Body of pancreas (tissue), 4 donors: ENCODE results near the gene ITGB4. TPM values are rescaled to one million over a fixed set of nuclear protein-coding genes. Genes with fewer than 3 reads are reported as not detected.

Source experiments
- ATAC-seq: fragments of 150-250 bp; one replicate; pipeline ENCODE4 v1.9.1; 2016
- DNase-seq, 4 donors: peaks; one replicate each; pipeline ENCODE4 v3.0.0-alpha.2; 2019
- H3K27ac ChIP-seq, 4 donors: fragments of 200-600 bp; sonication (generic); 1 replicate in 3 of 4; 2 replicates in 1 of 4; pipeline versions ENCODE4 v1.5.1 to v1.6.1; 2016 to 2019; ENCODE audit warnings: mild to moderate bottlenecking in 1 of 4, mixed read lengths in 1 of 4, moderate library complexity in 1 of 4
- H3K27me3 ChIP-seq, 2 donors: fragments of 200-600 bp; sonication (generic); one replicate each; pipeline ENCODE4 v1.6.0; 2016; ENCODE audit warnings: mild to moderate bottlenecking in 1 of 2
- H3K36me3 ChIP-seq, 2 donors: fragments of 200-600 bp; sonication (generic); replicated peaks in 1 of 2; 2 replicates each; pipeline ENCODE4 v1.5.1; 2016; ENCODE audit warnings: low read depth in 2 of 2; ENCODE audit not compliant: insufficient read depth in 1 of 2
- H3K4me1 ChIP-seq: fragments of 200-600 bp; sonication (generic); one replicate; pipeline ENCODE4 v1.6.0; 2016
- H3K4me3 ChIP-seq, 2 donors: fragments of 200-600 bp; sonication (generic); 1 replicate in 1 of 2; 2 replicates in 1 of 2; pipeline ENCODE4 v1.5.1; 2016 to 2019
- H3K9me3 ChIP-seq, 3 donors: fragments of 200-600 bp; sonication (generic); 1 replicate in 2 of 3; 2 replicates in 1 of 3; pipeline ENCODE4 v1.5.1; 2016
- CTCF ChIP-seq, 7 experiments: fragments of 450-650 bp in 4 of 7; fragments of 200-600 bp in 3 of 7; sonication (generic) in 3 of 7; IDR thresholded peaks; one replicate each; pipeline ENCODE4 v1.5.1; 2016 to 2019; ENCODE audit warnings: antibody characterized with exemption in 7 of 7
- POLR2A ChIP-seq, 3 donors: fragments of 450-650 bp; IDR thresholded peaks; one replicate each; pipeline ENCODE4 v1.6.1; 2016; ENCODE audit warnings: antibody characterized with exemption in 3 of 3, mild to moderate bottlenecking in 2 of 3
- WGBS, 2 donors: methylation state at CpG; one replicate each; pipeline ENCODE4 v1.1.5; 2017; 5-methylcytosine and 5-hydroxymethylcytosine counted together
- intact Hi-C: fragments of 100-400 bp; cut with DNase I; formaldehyde crosslinking; loops from one replicate; pipeline ENCODE4 v1.15.1; 2023
- total RNA-seq, 2 donors: library from RNA; depleted of rRNA; stranded (reverse); fragments of >200 nt; gene quantifications; one replicate each; pipeline ENCODE4 v1.1.0, GENCODE V29; 2016

Gene ITGB4
- total RNA-seq, 2 donors from 2014 or later, result 25.1 to 33.7 TPM

- Histone ChIP-seq H3K27me3 (no peaks in the 10 kb centered on the region), H3K4me1 (no peaks in the 10 kb centered on the region), H3K27ac (no peak overlapping the region), H3K36me3 (no peaks in the 10 kb centered on the region), H3K9me3 (no peaks in the 10 kb centered on the region), H3K4me3 (no peak overlapping the region)
- 94 to 98% methylated on average over 18 of the region's 18 CpGs for WGBS, 2 donors
- TF ChIP-seq POLR2A (IDR thresholded peaks at IDR 0.05) (no peak), CTCF (IDR thresholded peaks at IDR 0.05) (no peak)
- ATAC-seq (no peak), DNase-seq (no peak)
- intact Hi-C loops, result no loop called here
Observed at GRCh38 chr17:75733471-75733870, 12.2 kb downstream of the ITGB4 start.

- H3K36me3 ChIP-seq, result no peaks in the 10 kb centered on the region
- H3K27me3 ChIP-seq, result no peaks in the 10 kb centered on the region
- TF ChIP-seq POLR2A (IDR thresholded peaks at IDR 0.05), result no peak
- no peak for TF ChIP-seq CTCF (IDR thresholded peaks at IDR 0.05)
- intact Hi-C loops, result no loop called here
- ATAC-seq, result no peak
- WGBS, 2 donors, result 70 to 79% methylated on average over 4 of the region's 4 CpGs
- no peak overlapping the region for H3K4me3 ChIP-seq
- H3K9me3 ChIP-seq, result no peaks in the 10 kb centered on the region
- no peak overlapping the region for H3K27ac ChIP-seq
- no peaks in the 10 kb centered on the region for H3K4me1 ChIP-seq
- DNase-seq, result no peak
Observed at GRCh38 chr17:75734674-75735294, 13.5 kb downstream of the ITGB4 start.

GRCh38 chr17:75736173-75736835 lies 15.0 kb downstream of the ITGB4 start:
- no peaks in the 10 kb centered on the region for H3K9me3 ChIP-seq
- no peak overlapping the region for H3K27ac ChIP-seq
- ATAC-seq, result no peak
- no peak for DNase-seq
- no peaks in the 10 kb centered on the region for H3K4me1 ChIP-seq
- H3K27me3 ChIP-seq, result no peaks in the 10 kb centered on the region
- 83 to 91% methylated on average over 25 to 26 of the region's 26 CpGs for WGBS, 2 donors
- TF ChIP-seq CTCF (IDR thresholded peaks at IDR 0.05), result no peak
- no peak for TF ChIP-seq POLR2A (IDR thresholded peaks at IDR 0.05)
- H3K4me3 ChIP-seq, result no peak overlapping the region
- H3K36me3 ChIP-seq, result no peaks in the 10 kb centered on the region
- intact Hi-C loops, result no loop called here

GRCh38 chr17:75737133-75737962 lies 16.1 kb downstream of the ITGB4 start:
- 72 to 82% methylated on average over 6 to 19 of the region's 20 CpGs for WGBS, 2 donors
- Histone ChIP-seq H3K9me3 (no peaks in the 10 kb centered on the region), H3K36me3 (no peaks in the 10 kb centered on the region), H3K27ac (no peak overlapping the region), H3K27me3 (no peaks in the 10 kb centered on the region), H3K4me3 (no peak overlapping the region), H3K4me1 (no peaks in the 10 kb centered on the region)
- intact Hi-C loops, result no loop called here
- ATAC-seq, result no peak
- no peak for DNase-seq
- TF ChIP-seq POLR2A (IDR thresholded peaks at IDR 0.05) (no peak), CTCF (IDR thresholded peaks at IDR 0.05) (no peak)
